Neural crest cell (in vitro differentiated cells): Measurements from ENCODE around the gene TXNDC11. TPM values are rescaled to one million over a fixed set of nuclear protein-coding genes. Genes with fewer than 3 reads are reported as not detected.

Experiments
- DNase-seq: peaks from one replicate; pipeline ENCODE4 v3.0.0; 2021; ENCODE audit warnings: low read depth, mixed read lengths, low spot score
- H3K27ac Mint-ChIP-seq: one replicate; pipeline ENCODE4 v1.8.0; 2021; ENCODE audit warnings: mild to moderate bottlenecking, mixed read lengths; ENCODE audit not compliant: unreplicated experiment
- H3K27me3 Mint-ChIP-seq: 2 replicates; pipeline ENCODE4 v1.8.0; 2021; ENCODE audit warnings: low read depth, mild to moderate bottlenecking, mixed read lengths
- H3K36me3 Mint-ChIP-seq: 2 replicates; pipeline ENCODE4 v1.8.0; 2021; ENCODE audit warnings: low read depth, mild to moderate bottlenecking, mixed read lengths
- H3K4me1 Mint-ChIP-seq: 2 replicates; pipeline ENCODE4 v1.8.0; 2021; ENCODE audit warnings: mixed read lengths
- H3K4me3 Mint-ChIP-seq: one replicate; pipeline ENCODE4 v1.8.0; 2021; ENCODE audit warnings: mild to moderate bottlenecking, mixed read lengths
- H3K9me3 Mint-ChIP-seq: 2 replicates; pipeline ENCODE4 v1.8.0; 2021; ENCODE audit warnings: mixed read lengths
- CTCF ChIP-seq: fragments of 200-600 bp; sonication (generic); conservative IDR thresholded peaks from 2 replicates; pipeline ENCODE4 v1.5.0; 2021; ENCODE audit warnings: antibody characterized with exemption, mild to moderate bottlenecking
- total RNA-seq: library from RNA; stranded (reverse); gene quantifications from 2 replicates; pipeline ENCODE4 v1.2.1, GENCODE V29; 2021

Gene TXNDC11
- total RNA-seq, 1 donor from 2014 or later, result 16.9 TPM

- H3K27ac Mint-ChIP-seq, result no peak overlapping the region
- H3K9me3 Mint-ChIP-seq, result no peaks in the 10 kb centered on the region
- TF ChIP-seq CTCF, result no peak
- H3K4me1 Mint-ChIP-seq, result no peaks in the 10 kb centered on the region
- H3K4me3 Mint-ChIP-seq, result no peak overlapping the region
- H3K27me3 Mint-ChIP-seq, result no peaks in the 10 kb centered on the region
- H3K36me3 Mint-ChIP-seq, result peaks cover 3% of the 10 kb centered on the region
- DNase-seq, result no peak
Measured at GRCh38 chr16:11683145-11683544, 59.5 kb downstream of the TXNDC11 start.

DNA sequence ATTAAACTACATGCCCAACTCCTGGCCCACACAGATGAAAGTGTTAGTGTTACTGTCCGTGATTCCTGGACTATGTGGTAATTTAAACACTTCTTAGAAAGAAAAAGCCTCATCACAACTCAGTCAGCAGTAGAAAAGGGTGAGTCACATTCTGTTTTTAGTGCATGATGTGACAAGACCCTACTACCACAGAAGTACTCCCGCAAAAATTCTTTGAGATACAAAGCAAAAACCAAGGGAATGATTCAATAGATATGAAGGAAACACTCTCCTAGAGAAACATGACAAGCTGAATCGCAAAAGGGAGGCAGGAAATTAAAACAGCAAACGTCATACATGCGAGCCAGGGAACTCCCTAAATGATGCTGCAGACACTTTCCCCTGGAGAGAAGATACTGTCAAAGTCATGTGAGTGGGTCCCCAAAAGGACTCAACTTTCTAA lies 60.0 kb downstream of the TXNDC11 start:
- peaks cover 3% of the 10 kb centered on the region for H3K36me3 Mint-ChIP-seq

DNA sequence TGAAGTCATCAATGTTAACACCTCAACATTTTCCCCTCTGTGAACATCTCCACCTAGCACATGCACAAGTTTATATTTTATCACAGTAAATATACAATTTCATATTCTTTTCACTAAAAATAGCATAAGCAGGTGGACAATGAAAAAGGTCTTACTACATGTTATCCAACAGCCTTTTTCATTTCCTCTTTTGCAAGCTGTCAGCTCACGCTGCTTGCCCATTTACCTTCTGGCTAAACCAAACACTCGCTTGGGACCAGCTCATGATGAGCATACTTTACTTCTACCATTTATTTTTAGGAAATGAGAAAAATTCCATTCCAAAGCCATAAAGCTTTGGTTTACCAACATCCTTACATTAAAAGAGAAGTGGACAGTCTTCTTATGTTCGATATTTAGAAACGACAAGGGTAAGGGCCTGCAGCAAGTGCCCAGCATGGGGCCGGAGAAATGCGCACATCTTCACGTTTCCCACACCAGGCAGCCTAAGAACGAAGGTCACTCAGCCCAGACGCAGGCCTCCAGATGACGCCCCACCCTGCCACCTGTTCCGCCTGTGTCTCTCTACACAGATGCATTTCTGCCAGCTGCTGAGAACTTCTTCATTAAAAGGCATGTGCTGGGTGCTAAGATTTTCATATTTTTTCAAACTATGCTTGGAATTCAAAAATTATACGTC lies 60.5 kb downstream of the TXNDC11 start:
- DNase-seq, result no peak
- no peaks in the 10 kb centered on the region for H3K9me3 Mint-ChIP-seq
- TF ChIP-seq CTCF, result no peak
- no peak overlapping the region for H3K4me3 Mint-ChIP-seq
- H3K36me3 Mint-ChIP-seq, result peaks cover 3% of the 10 kb centered on the region
- no peaks in the 10 kb centered on the region for H3K27me3 Mint-ChIP-seq
- no peak overlapping the region for H3K27ac Mint-ChIP-seq
- no peaks in the 10 kb centered on the region for H3K4me1 Mint-ChIP-seq

More for the DNA sequence above, 60.0 kb downstream of the TXNDC11 start:
- H3K9me3 Mint-ChIP-seq, result no peaks in the 10 kb centered on the region
- H3K4me3 Mint-ChIP-seq, result no peak overlapping the region
- H3K4me1 Mint-ChIP-seq, result no peaks in the 10 kb centered on the region
- no peak for TF ChIP-seq CTCF
- DNase-seq, result no peak
- peak overlapping the region; percentile 32 for H3K27ac Mint-ChIP-seq
- no peaks in the 10 kb centered on the region for H3K27me3 Mint-ChIP-seq

GRCh38 chr16:11681556-11681955 lies 61.1 kb downstream of the TXNDC11 start:
- no peak for DNase-seq
- no peak for TF ChIP-seq CTCF
- peaks cover 3% of the 10 kb centered on the region for H3K36me3 Mint-ChIP-seq
- H3K9me3 Mint-ChIP-seq, result no peaks in the 10 kb centered on the region
- H3K27me3 Mint-ChIP-seq, result no peaks in the 10 kb centered on the region
- no peak overlapping the region for H3K4me3 Mint-ChIP-seq
- H3K27ac Mint-ChIP-seq, result no peak overlapping the region
- H3K4me1 Mint-ChIP-seq, result no peaks in the 10 kb centered on the region

GRCh38 chr16:11679941-11680911 lies 62.4 kb downstream of the TXNDC11 start:
- H3K4me3 Mint-ChIP-seq, result no peak overlapping the region

More at GRCh38 chr16:11679941-11680911, 62.4 kb downstream of the TXNDC11 start:
- Mint-ChIP-seq H3K27ac (peak overlapping the region; percentile 63), H3K27me3 (no peaks in the 10 kb centered on the region), H3K36me3 (peaks cover 3% of the 10 kb centered on the region), H3K9me3 (no peaks in the 10 kb centered on the region), H3K4me1 (no peaks in the 10 kb centered on the region)
- DNase-seq, result no peak
- no peak for TF ChIP-seq CTCF
